Liver (tissue), 3 donors: Measurements from ENCODE around the gene GLMP.

Experiments
- TF ChIP-seq, protein P1 (sequence below): fragments of 150-350 bp; IDR thresholded peaks from 2 replicates; pipeline ENCODE4 v1.5.1; 2017; ENCODE audit warnings: improper control_type of control experiment, low read depth, low read length; ENCODE audit not compliant: missing input control
- TF ChIP-seq, protein P2 (sequence below): IDR thresholded peaks from 2 replicates; pipeline ENCODE4 v1.6.1; 2016; ENCODE audit warnings: antibody characterized with exemption
- donor health status: healthy.
- donor health status: healthy.

DNA sequence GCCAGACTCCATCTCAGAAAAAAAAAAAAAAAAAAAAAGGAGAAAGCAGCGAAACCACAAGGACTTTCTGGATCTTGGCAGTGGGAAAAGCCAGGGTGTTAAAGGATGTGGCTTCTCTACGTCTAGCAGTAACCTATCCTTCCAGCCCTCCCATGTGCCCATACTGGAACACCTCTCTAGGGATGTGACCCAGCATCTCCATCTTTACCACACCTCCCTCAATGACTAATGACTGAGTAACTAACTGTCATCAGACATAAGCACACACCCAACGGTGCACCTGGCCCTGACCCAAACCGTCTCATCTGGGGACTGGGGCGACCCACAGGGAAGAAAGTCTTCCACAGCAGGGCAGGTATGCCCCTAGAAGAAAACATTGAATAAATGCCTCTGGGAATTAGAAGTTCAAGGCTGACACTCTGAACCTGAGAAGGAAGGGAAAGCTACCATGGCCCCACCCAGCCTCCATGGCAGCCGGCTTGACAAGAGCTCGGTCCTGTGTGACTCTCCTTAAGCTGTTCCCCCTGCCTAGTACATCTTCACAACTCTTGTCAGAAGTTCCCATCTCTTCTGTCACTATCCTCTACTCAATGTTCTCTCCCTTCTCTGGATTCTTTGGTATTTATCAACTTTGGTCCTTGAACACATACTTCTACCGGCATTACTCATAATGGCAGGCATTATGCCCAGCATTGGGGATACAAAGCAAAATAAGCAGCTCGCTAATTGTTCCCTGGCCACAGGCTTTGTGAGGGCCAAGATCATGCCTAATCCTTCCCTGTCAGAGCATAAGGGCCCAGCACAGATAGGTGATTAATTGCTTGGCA is 32.8 kb downstream of the GLMP start:
- TF ChIP-seq, protein P1, sequence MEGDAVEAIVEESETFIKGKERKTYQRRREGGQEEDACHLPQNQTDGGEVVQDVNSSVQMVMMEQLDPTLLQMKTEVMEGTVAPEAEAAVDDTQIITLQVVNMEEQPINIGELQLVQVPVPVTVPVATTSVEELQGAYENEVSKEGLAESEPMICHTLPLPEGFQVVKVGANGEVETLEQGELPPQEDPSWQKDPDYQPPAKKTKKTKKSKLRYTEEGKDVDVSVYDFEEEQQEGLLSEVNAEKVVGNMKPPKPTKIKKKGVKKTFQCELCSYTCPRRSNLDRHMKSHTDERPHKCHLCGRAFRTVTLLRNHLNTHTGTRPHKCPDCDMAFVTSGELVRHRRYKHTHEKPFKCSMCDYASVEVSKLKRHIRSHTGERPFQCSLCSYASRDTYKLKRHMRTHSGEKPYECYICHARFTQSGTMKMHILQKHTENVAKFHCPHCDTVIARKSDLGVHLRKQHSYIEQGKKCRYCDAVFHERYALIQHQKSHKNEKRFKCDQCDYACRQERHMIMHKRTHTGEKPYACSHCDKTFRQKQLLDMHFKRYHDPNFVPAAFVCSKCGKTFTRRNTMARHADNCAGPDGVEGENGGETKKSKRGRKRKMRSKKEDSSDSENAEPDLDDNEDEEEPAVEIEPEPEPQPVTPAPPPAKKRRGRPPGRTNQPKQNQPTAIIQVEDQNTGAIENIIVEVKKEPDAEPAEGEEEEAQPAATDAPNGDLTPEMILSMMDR = no peak
- TF ChIP-seq, protein P2, sequence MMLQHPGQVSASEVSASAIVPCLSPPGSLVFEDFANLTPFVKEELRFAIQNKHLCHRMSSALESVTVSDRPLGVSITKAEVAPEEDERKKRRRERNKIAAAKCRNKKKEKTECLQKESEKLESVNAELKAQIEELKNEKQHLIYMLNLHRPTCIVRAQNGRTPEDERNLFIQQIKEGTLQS = no peak
